Stimulated activated CD4-positive, alpha-beta T cell treated with anti-CD3 and anti-CD28 coated beads, TNF-alpha, amount 100 ng/mL, for 48 hours (primary cell): Measurements from ENCODE around the gene BUD23.
"Not testable (repeated sequence)": the region's sequence is repeated elsewhere in the genome, so short reads cannot be mapped to it uniquely, and the experiment has no call there.

Experiments used
- DNase-seq, 3 donors: peaks; one replicate each; pipeline ENCODE4 v3.0.0-alpha.2; 2020; ENCODE audit warnings: low read depth in 3 of 3

BUD23 gene

GRCh38 chr7:73668103-73668885 is 15.1 kb upstream of the BUD23 start:
- DNase-seq = no peak

DNA sequence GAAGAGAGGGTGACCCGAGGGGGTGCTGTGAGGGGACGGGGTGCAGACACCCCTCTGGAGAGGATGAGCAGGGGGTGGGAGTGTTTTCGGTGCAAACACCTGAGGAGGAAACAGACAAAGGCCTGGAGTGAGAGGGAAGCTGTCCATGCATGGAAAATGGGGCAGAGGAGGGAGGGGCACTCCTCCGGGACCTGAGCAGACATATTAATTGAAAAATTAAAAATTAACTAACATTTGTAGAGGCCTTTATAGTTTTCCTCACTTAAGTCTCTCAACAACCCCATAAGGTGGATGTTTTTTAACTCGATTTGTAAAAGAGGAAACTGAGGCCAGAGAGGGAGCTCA is 14.5 kb upstream of the BUD23 start:
- no peak for DNase-seq

DNA sequence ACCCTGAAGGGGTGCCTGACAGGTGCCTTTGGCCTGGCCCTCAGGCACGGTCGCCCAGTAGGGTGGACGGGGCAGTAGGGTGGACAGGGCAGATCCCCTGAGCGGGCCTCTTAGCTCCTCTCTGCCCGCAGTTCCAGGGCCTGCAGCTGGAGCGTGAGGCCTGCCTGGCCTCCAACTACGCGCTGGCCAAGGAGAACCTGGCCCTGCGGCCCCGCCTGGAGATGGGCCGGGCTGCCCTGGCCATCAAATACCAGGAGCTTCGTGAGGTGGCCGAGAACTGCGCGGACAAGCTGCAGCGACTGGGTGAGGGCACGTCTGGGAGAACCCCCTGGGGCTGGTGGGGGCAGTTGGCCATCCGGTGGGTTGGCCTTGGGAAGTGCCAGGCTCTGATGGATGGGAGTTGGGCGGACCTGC is 14.1 kb upstream of the BUD23 start:
- no peak for DNase-seq

DNA sequence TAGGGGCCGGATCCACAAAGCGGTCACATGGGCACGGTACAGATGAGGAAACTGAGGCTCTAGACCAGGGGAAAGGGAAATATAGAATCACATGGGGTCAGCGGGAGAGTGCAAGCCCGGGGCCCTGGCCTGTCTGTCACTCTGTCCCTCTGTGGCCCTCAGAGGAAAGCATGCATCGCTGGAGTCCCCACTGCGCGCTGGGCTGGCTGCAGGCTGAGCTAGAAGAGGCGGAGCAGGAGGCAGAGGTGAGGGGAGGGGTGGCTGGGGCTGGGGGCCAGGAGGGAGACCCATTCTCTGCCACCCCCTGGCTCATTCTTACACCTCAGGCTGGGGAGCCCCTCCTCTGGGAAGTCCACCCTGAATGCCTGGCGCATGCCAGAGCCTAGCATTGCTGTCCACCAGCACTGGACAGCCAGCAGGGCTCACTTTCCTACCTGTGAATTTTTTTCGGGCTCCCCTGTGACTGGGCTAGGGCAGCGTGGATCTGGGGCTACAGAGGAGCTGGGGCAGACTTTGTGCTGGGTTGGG is 13.5 kb upstream of the BUD23 start:
- DNase-seq = no peak

DNA sequence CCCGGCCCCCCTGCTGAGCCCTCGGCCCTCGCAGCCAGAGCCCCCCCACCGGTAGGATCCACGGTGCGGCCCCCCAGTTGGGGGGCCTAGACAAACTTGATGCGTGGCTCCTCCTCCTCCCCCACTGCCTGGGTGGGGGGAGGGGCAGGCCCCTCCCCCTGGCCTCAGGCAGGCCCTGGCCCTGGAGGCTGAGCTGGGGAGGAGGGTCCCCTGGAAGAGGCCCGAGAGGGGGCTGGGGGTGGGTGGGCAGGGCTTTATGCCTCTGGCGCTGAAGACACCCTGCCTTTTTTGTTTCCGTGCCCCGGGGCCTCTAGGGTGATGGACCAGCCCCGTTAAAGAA is 12.1 kb upstream of the BUD23 start:
- no peak for DNase-seq

DNA sequence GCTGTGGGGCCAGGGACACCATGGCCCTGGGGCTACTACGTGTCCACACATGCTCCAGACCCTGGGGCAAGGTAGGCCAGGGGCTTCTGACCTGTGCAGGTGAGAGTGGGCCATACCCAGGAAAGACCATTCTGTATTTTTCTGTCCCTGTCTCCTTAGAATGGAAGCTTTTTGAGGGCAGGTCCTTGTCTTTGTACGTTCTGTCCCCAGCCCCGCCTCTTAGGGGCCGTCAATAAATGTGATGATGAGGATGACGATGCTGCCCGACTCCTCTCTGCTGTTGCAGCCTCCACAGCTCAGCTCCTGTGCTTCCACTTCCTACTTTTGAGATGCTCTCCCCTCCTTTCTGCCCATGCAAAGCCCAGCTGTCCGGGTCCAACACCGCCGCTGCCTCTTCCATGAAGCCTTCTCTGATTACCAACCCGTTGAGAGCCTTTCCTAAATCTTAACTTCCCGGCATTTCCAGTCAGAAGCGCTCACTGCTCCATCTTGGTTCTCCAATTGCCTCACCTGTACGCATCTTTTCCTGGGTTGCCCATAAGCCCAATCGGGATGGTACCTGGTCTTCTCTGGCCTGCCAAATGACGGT is 11.4 kb upstream of the BUD23 start:
- no peak for DNase-seq

- no peak for DNase-seq
Observed at GRCh38 chr7:73674468-73675124, 8.8 kb upstream of the BUD23 start.

DNA sequence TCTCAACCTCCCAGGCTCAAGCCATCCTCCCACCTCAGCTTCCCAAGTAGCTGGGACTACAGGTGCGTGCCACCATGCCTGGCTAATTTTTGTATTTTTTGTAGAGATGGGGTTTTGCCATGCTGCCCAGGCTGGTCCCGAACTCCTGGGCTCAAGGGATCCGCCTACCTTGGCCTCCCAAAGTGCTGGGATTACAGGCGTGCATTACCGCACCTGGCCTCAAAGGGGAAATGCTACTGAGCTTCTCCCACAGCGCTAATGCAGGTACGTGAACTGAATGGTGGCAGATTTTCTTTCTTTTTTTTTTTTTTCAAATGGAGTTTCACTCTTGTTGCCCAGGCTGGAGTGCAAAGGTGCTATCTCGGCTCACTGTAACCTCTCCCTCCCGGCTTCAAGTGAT is 7.3 kb upstream of the BUD23 start:
- not testable (repeated sequence) for DNase-seq

GRCh38 chr7:73678862-73679261 is 4.5 kb upstream of the BUD23 start:
- no peak for DNase-seq

DNA sequence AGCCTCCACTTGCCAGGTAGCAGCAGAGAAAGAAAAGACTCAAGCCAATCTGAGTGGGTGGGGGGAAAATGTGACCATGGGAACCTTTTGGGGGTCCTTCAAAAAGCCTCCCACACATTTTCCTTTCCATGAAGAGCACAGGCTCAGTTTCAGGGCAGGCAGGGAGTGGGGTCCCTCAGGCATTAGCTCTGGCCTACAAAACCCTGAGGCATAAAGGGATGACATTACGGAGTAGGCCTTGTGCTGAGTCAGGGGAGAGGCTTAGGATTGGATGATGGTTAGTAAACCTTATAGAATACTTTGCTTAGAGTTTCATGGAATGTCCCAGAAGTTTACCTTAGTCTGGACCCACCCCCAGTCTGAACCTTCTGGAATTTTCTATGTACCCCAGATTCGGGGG is 3.7 kb upstream of the BUD23 start:
- no peak for DNase-seq

DNA sequence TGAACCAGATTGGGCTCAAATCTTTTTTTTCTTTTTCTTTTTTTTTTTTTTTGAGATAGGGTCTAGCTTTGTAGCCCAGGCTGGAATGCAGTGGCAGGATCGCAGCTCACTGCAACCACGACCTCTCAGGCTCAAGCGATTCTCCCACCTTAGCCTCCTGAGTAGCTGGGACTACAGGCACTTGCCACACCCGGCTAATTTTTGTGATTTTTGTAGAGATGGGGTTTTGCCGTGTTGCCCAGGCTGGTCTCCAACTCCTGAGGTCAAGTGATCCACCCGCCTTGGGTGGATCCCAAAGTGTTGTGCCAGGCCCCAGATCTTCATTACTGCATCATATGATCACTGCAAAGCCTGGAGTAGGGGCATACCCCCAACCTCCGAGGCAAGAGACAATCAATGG is 2.9 kb upstream of the BUD23 start:
- DNase-seq = no peak

DNA sequence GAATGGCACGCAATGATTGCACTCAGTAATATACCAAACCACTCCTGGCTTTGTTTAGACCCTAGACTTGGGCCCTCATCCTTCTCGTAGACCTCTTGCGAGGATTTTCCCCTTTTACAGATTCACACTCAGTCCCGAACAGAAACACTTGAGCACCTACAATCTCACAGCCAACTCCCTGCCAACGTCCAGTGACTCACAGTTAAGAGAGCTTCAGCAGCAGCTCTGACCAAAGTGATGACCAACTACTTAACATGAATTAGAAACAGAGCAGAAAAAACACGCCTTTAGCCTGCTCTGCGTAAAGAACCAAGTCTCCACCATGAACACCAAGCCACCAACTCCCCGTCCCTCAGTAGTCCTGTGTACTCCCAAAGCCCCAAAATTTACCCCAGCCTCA is 2.4 kb upstream of the BUD23 start:
- DNase-seq = no peak

GRCh38 chr7:73682745-73683055 is 697 bp upstream of the BUD23 start:
- DNase-seq = no peak

GRCh38 chr7:73683788-73684693 is 644 bp downstream of the BUD23 start:
- DNase-seq = no peak

- no peak for DNase-seq
Observed at GRCh38 chr7:73685311-73685710, 1.9 kb downstream of the BUD23 start.

- no peak for DNase-seq
Observed at GRCh38 chr7:73688288-73688687, 4.9 kb downstream of the BUD23 start.

GRCh38 chr7:73690646-73691045 is 7.2 kb downstream of the BUD23 start:
- DNase-seq = no peak

GRCh38 chr7:73696372-73696771 is 13.0 kb downstream of the BUD23 start:
- DNase-seq = no peak

GRCh38 chr7:73698410-73698809 is 15.0 kb downstream of the BUD23 start:
- no peak for DNase-seq

- DNase-seq = no peak
Observed at GRCh38 chr7:73699370-73700068, 16.1 kb downstream of the BUD23 start.

- DNase-seq = no peak
Observed at GRCh38 chr7:73700069-73700423, 16.6 kb downstream of the BUD23 start.
